ENCODE results near the gene NRSN2.

- TF ChIP-seq, protein P1, sequence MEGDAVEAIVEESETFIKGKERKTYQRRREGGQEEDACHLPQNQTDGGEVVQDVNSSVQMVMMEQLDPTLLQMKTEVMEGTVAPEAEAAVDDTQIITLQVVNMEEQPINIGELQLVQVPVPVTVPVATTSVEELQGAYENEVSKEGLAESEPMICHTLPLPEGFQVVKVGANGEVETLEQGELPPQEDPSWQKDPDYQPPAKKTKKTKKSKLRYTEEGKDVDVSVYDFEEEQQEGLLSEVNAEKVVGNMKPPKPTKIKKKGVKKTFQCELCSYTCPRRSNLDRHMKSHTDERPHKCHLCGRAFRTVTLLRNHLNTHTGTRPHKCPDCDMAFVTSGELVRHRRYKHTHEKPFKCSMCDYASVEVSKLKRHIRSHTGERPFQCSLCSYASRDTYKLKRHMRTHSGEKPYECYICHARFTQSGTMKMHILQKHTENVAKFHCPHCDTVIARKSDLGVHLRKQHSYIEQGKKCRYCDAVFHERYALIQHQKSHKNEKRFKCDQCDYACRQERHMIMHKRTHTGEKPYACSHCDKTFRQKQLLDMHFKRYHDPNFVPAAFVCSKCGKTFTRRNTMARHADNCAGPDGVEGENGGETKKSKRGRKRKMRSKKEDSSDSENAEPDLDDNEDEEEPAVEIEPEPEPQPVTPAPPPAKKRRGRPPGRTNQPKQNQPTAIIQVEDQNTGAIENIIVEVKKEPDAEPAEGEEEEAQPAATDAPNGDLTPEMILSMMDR (IDR thresholded peaks at IDR 0.05), result no peak
- no peak for TF ChIP-seq POLR2A (IDR thresholded peaks at IDR 0.05)
Observed at GRCh38 chr20:364905-365794, 18.2 kb downstream of the NRSN2 start.
